Skeletal muscle satellite cell (primary cell): ENCODE data around the gene CCDC74A.
"Not testable (repeated sequence)": the region's sequence is repeated elsewhere in the genome, so short reads cannot be mapped to it uniquely, and the experiment has no call there.

ENCODE experiments used
- H3K27me3 ChIP-seq: 2 replicates; pipeline ENCODE4 v1.7.0; 2013; ENCODE audit warnings: low read length; ENCODE audit not compliant: control insufficient read depth, insufficient read depth
- H3K36me3 ChIP-seq: 2 replicates; pipeline ENCODE4 v1.7.0; 2013; ENCODE audit warnings: mild to moderate bottlenecking, control low read depth, low read length; ENCODE audit not compliant: insufficient read depth
- H3K4me1 ChIP-seq: 2 replicates; pipeline ENCODE4 v1.7.0; 2013; ENCODE audit warnings: low read length; ENCODE audit not compliant: control insufficient read depth, insufficient read depth
- H3K4me2 ChIP-seq: 2 replicates; pipeline ENCODE4 v1.7.0; 2013; ENCODE audit warnings: mild to moderate bottlenecking, low read length
- H3K4me3 ChIP-seq: 2 replicates; pipeline ENCODE4 v1.7.0; 2013; ENCODE audit warnings: low read length
- H3K9ac ChIP-seq: 2 replicates; pipeline ENCODE4 v1.7.0; 2013; ENCODE audit warnings: mild to moderate bottlenecking, low read depth, low read length, moderate library complexity
- H3K9me3 ChIP-seq: replicated peaks from 2 replicates; pipeline ENCODE4 v1.7.0; 2013; ENCODE audit warnings: mild to moderate bottlenecking, control low read depth, low read length

CCDC74A gene

GRCh38 chr2:131511291-131511968 lies 16.3 kb upstream of the CCDC74A start:
- H3K36me3 ChIP-seq = peaks cover 13% of the 10 kb centered on the region
- not testable (repeated sequence) for H3K9ac ChIP-seq, H3K4me3 ChIP-seq, H3K9me3 ChIP-seq, H3K4me1 ChIP-seq, H3K27me3 ChIP-seq, H3K4me2 ChIP-seq

- not testable (repeated sequence) for H3K4me2 ChIP-seq, H3K9ac ChIP-seq, H3K9me3 ChIP-seq, H3K4me1 ChIP-seq, H3K27me3 ChIP-seq, H3K4me3 ChIP-seq
- H3K36me3 ChIP-seq = peaks cover 13% of the 10 kb centered on the region
Observed at GRCh38 chr2:131511969-131512870, 15.5 kb upstream of the CCDC74A start.

- not testable (repeated sequence) for H3K4me2 ChIP-seq, H3K4me1 ChIP-seq, H3K4me3 ChIP-seq, H3K9me3 ChIP-seq, H3K9ac ChIP-seq, H3K27me3 ChIP-seq
- H3K36me3 ChIP-seq = peaks cover 12% of the 10 kb centered on the region
Observed at GRCh38 chr2:131514408-131515166, 13.1 kb upstream of the CCDC74A start.

GRCh38 chr2:131515235-131515634 lies 12.5 kb upstream of the CCDC74A start:
- not testable (repeated sequence) for H3K4me2 ChIP-seq, H3K27me3 ChIP-seq, H3K9ac ChIP-seq, H3K36me3 ChIP-seq, H3K9me3 ChIP-seq, H3K4me3 ChIP-seq, H3K4me1 ChIP-seq

- no peaks in the 10 kb centered on the region for H3K27me3 ChIP-seq
- no peak overlapping the region for H3K4me3 ChIP-seq
- no peak overlapping the region for H3K9ac ChIP-seq
- H3K36me3 ChIP-seq = peaks cover 13% of the 10 kb centered on the region
- H3K4me2 ChIP-seq = no peak overlapping the region
- no peaks in the 10 kb centered on the region for H3K9me3 ChIP-seq
- no peaks in the 10 kb centered on the region for H3K4me1 ChIP-seq
Observed at GRCh38 chr2:131516011-131516410, 11.7 kb upstream of the CCDC74A start.

GRCh38 chr2:131516621-131517020 lies 11.1 kb upstream of the CCDC74A start:
- H3K9me3 ChIP-seq, H3K4me1 ChIP-seq, H3K4me2 ChIP-seq, H3K4me3 ChIP-seq, H3K9ac ChIP-seq, H3K27me3 ChIP-seq: not testable (repeated sequence)
- peaks cover 13% of the 10 kb centered on the region for H3K36me3 ChIP-seq

- H3K4me3 ChIP-seq = no peak overlapping the region
- peaks cover 13% of the 10 kb centered on the region for H3K36me3 ChIP-seq
- no peaks in the 10 kb centered on the region for H3K9me3 ChIP-seq
- H3K4me2 ChIP-seq = no peak overlapping the region
- no peak overlapping the region for H3K9ac ChIP-seq
- no peaks in the 10 kb centered on the region for H3K4me1 ChIP-seq
- H3K27me3 ChIP-seq = no peaks in the 10 kb centered on the region
Observed at GRCh38 chr2:131517106-131517831, 10.4 kb upstream of the CCDC74A start.

- not testable (repeated sequence) for H3K4me2 ChIP-seq, H3K9ac ChIP-seq, H3K4me3 ChIP-seq, H3K9me3 ChIP-seq, H3K27me3 ChIP-seq, H3K4me1 ChIP-seq
- peaks cover 13% of the 10 kb centered on the region for H3K36me3 ChIP-seq
Observed at GRCh38 chr2:131517856-131518255, 9.8 kb upstream of the CCDC74A start.

- H3K9me3 ChIP-seq, H3K4me2 ChIP-seq, H3K4me3 ChIP-seq, H3K9ac ChIP-seq, H3K27me3 ChIP-seq, H3K4me1 ChIP-seq: not testable (repeated sequence)
- H3K36me3 ChIP-seq = peaks cover 13% of the 10 kb centered on the region
Observed at GRCh38 chr2:131518531-131518930, 9.2 kb upstream of the CCDC74A start.

GRCh38 chr2:131519466-131519865 lies 8.2 kb upstream of the CCDC74A start:
- no peak overlapping the region for H3K4me2 ChIP-seq
- peaks cover 13% of the 10 kb centered on the region for H3K36me3 ChIP-seq
- H3K4me1 ChIP-seq = no peaks in the 10 kb centered on the region
- H3K9me3 ChIP-seq = no peaks in the 10 kb centered on the region
- no peak overlapping the region for H3K4me3 ChIP-seq
- no peak overlapping the region for H3K9ac ChIP-seq
- no peaks in the 10 kb centered on the region for H3K27me3 ChIP-seq

GRCh38 chr2:131519871-131520470 lies 7.7 kb upstream of the CCDC74A start:
- H3K36me3 ChIP-seq = peaks cover 13% of the 10 kb centered on the region
- H3K4me1 ChIP-seq, H3K4me3 ChIP-seq, H3K9me3 ChIP-seq, H3K27me3 ChIP-seq, H3K9ac ChIP-seq, H3K4me2 ChIP-seq: not testable (repeated sequence)
